ENCODE measurements around the gene CTNNA2.

The CTNNA2 gene

DNA sequence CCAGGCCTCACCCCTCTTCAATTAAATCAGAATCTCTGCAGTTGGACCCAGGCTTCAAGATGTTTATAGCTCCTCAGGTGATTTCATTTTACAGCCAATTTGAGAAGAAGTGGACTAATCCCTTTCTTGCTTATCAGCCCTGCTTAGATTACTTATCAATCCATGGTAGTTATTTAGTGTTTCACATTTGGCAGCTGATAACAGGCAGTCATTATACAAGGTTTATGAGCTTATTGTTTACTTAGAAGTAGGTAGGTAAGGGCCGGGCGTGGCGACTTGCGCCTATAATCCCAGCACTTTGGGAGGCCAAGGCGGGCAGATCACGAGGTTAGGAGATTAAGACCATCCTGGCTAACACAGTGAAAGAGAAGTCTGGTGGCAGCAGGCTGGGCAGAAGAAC lies 237.5 kb downstream of the CTNNA2 start:
- no peak overlapping the region for H3K4me3 ChIP-seq (ENCODE audit: low read depth, low read length)
- no peak for DNase-seq
- H3K27me3 ChIP-seq (replicated peaks): no peaks in the 10 kb centered on the region
- in situ Hi-C loops (cut with HindIII; ENCODE audit: low pct_ligation_motif_present, low sequenced_read_pairs): no loop called here
- TF ChIP-seq, protein P1, sequence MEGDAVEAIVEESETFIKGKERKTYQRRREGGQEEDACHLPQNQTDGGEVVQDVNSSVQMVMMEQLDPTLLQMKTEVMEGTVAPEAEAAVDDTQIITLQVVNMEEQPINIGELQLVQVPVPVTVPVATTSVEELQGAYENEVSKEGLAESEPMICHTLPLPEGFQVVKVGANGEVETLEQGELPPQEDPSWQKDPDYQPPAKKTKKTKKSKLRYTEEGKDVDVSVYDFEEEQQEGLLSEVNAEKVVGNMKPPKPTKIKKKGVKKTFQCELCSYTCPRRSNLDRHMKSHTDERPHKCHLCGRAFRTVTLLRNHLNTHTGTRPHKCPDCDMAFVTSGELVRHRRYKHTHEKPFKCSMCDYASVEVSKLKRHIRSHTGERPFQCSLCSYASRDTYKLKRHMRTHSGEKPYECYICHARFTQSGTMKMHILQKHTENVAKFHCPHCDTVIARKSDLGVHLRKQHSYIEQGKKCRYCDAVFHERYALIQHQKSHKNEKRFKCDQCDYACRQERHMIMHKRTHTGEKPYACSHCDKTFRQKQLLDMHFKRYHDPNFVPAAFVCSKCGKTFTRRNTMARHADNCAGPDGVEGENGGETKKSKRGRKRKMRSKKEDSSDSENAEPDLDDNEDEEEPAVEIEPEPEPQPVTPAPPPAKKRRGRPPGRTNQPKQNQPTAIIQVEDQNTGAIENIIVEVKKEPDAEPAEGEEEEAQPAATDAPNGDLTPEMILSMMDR (IDR thresholded peaks at IDR 0.05; ENCODE audit: low read depth, low read length, missing control alignments): no peak
- no peak overlapping the region for H3K27ac ChIP-seq
- no peaks in the 10 kb centered on the region for H3K36me3 ChIP-seq (replicated peaks)

DNA sequence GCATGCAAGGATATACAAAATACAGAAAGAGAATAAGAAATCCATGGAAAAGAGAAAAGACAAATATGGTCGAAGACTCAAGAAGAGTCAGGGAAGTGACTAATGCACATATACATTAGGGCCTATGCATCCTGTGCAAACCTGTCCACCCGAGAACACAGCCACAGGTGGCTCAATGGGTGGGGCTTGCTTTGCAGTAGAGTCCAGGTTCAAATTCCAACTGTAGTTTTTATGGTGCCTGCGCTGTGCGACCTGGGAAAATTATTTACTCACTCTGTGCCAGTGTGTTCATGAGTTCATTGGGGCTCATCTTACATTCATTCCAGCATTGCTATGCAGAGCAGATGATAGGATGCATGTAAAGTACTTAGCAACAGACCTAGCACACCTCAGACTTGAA lies 244.7 kb downstream of the CTNNA2 start:
- no peak overlapping the region for H3K27ac ChIP-seq
- no peak overlapping the region for H3K4me3 ChIP-seq (ENCODE audit: low read depth, low read length)
- H3K27me3 ChIP-seq (replicated peaks): no peaks in the 10 kb centered on the region
- TF ChIP-seq, protein P1 (IDR thresholded peaks at IDR 0.05; ENCODE audit: low read depth, low read length, missing control alignments): no peak
- H3K36me3 ChIP-seq (replicated peaks): no peaks in the 10 kb centered on the region
- no peak for DNase-seq
- in situ Hi-C loops (cut with HindIII; ENCODE audit: low pct_ligation_motif_present, low sequenced_read_pairs): no loop called here

DNA sequence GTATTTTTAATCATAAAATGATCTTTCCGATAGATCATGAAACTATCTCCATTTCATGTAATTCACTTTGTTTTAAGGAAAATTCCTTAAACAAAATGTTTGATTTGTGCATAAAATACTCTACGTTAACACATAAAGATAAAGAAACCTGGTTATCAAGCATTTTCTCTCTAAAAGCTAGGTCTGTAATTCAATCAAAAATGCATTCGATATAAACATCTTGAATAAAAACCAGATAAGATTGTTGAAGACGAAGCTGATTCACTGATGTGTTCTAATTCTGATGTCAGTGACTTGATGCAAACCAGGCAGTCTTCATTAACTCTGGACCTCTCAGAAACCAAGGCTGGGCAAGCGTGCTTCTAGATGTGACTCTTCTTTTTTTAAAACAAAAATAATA lies 245.2 kb downstream of the CTNNA2 start:
- H3K36me3 ChIP-seq (replicated peaks): no peaks in the 10 kb centered on the region
- TF ChIP-seq, protein P1 (IDR thresholded peaks at IDR 0.05; ENCODE audit: low read depth, low read length, missing control alignments): no peak
- no peak overlapping the region for H3K27ac ChIP-seq
- no peaks in the 10 kb centered on the region for H3K27me3 ChIP-seq (replicated peaks)
- H3K4me3 ChIP-seq (ENCODE audit: low read depth, low read length): no peak overlapping the region
- in situ Hi-C loops (cut with HindIII; ENCODE audit: low pct_ligation_motif_present, low sequenced_read_pairs): no loop called here
- DNase-seq: no peak

DNA sequence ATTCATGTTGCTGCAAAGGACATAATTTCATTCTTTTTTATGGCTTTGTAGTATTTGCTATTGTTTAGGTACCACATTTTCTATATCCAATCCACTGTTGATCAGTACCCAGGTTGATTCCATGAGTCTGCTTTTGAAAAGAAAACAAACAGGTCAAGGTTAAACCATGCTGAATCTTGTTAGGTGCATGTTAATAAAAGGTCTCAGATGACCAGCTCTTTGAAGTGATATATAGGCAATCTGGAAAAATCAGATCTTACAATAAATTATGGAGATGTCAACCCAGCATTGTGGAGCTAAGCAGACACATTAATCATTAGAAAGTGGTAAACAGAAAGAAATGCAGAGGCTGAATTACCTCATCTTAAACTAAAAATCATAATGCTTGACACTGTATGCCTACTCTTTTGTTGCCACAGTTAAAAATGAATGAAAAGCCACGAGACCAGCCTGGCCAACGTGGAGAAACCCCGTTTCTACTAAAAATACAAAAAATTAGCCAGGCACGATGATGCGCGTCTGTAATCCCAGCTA lies 246.0 kb downstream of the CTNNA2 start:
- Histone ChIP-seq H3K36me3 (replicated peaks) (no peaks in the 10 kb centered on the region), H3K27ac (no peak overlapping the region), H3K4me3 (ENCODE audit: low read depth, low read length) (no peak overlapping the region), H3K27me3 (replicated peaks) (no peaks in the 10 kb centered on the region)
- DNase-seq: no peak
- in situ Hi-C loops (cut with HindIII; ENCODE audit: low pct_ligation_motif_present, low sequenced_read_pairs): no loop called here
- TF ChIP-seq, protein P1 (IDR thresholded peaks at IDR 0.05; ENCODE audit: low read depth, low read length, missing control alignments): no peak

DNA sequence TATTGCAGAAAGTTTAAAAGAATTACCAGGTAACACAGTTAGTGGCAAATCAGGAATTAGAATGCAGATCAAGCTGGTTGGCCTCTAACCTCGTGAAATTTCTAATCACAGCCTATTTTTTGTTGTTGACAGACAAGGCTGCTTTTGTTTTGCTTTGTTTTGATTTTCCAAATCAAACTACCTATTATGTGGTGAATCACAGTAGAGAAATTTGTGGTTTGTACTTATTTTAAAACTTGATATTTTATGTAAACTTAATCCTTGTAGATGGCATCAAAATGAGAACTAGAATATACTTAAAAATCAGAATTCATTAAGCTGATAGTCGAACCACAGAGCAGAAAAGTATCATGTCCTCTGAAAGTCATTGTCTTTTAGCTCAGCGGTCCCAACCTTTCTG lies 258.1 kb downstream of the CTNNA2 start:
- Histone ChIP-seq H3K27me3 (replicated peaks) (no peaks in the 10 kb centered on the region), H3K4me3 (ENCODE audit: low read depth, low read length) (no peak overlapping the region), H3K27ac (no peak overlapping the region), H3K36me3 (replicated peaks) (no peaks in the 10 kb centered on the region)
- no peak for DNase-seq
- in situ Hi-C loops (cut with HindIII; ENCODE audit: low pct_ligation_motif_present, low sequenced_read_pairs): no loop called here
- TF ChIP-seq, protein P1 (IDR thresholded peaks at IDR 0.05; ENCODE audit: low read depth, low read length, missing control alignments): no peak

DNA sequence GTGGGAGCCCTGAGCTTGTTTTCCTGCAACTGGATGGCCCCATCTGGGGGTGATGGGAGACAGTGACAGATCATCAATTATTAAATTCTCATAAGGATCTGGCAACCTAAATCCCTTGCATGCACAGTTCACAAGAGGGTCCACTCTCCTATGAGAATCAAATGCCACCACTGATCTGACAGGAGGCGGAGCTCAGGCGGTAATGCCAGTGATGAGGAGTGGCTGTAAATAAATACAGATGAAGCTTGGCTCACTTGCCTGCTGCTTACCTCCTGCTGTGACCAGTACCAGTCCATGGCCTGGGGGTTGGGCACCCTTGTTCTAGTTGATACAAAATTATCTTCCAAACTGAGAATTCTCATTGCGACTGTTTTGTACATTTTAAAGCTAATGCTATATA lies 258.6 kb downstream of the CTNNA2 start:
- H3K27ac ChIP-seq: no peak overlapping the region
- no peaks in the 10 kb centered on the region for H3K36me3 ChIP-seq (replicated peaks)
- H3K27me3 ChIP-seq (replicated peaks): no peaks in the 10 kb centered on the region
- no peak for DNase-seq
- in situ Hi-C loops (cut with HindIII; ENCODE audit: low pct_ligation_motif_present, low sequenced_read_pairs): no loop called here
- H3K4me3 ChIP-seq (ENCODE audit: low read depth, low read length): no peak overlapping the region
- TF ChIP-seq, protein P1 (IDR thresholded peaks at IDR 0.05; ENCODE audit: low read depth, low read length, missing control alignments): no peak

All from brain microvascular endothelial cell (primary cell).